ENCODE results near the gene PAX8.

- TF ChIP-seq CTCF (conservative IDR thresholded peaks at IDR 0.05 in 1 of 2, IDR thresholded peaks at IDR 0.05 in 1 of 2; ENCODE audit: low read depth in 1 of 2, low read length in 2 of 2) (no peak), EZH2 (IDR thresholded peaks at IDR 0.05; ENCODE audit: low read length, missing control alignments) (no peak)
These were observed 3.0 kb downstream of the PAX8 start for GRCh38 chr2:113275556-113276215.
